ELR (cell line): ENCODE results near the gene RRP1B.
"Not testable (repeated sequence)": the region's sequence is repeated elsewhere in the genome, so short reads cannot be mapped to it uniquely, and the experiment has no call there.

Experiments used
- DNase-seq: peaks from one replicate; pipeline ENCODE4 v3.0.0-alpha.2; 2015; ENCODE audit warnings: low read depth

RRP1B gene

DNA sequence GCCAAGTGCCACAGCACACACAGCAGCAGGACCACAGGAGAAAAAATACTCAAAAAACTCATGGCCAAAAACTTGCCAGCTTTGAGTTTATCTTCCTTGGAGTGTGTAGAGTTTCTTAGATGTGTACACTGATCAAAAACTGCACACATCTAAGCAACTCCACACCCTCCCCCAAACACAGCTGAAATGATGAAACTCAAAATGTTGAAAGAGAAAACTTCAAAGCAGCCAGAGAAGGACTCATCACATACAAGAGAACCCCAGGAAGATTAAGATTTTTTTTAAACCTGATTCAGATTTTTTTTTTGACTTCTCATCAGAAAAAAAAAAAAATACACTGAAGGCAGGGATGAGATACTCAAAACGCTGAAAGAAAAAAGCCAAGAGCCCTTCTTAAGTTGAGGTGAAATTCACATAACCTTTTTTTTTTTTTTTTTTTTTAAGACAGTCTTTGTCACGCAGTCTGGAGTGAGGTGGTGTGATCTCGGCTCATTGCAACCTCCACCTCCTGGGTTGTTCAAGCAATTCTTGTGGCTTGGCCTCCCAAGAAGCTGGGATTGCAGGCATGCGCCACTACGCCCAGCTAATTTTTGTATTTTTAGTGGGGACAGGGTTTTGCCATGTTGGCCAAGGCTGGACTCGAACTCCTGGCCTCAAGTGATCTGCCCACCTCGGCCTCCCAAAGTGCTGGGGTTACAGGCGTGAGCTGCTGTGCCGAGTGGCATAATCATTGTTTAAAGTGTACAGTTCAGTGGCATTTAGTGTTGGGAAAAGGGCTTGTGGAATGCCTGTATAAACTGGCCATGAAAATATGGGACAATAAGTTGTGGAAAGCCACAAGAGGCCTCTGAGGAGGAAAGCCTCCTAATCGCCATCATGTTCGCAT lies 38.6 kb downstream of the RRP1B start:
- no peak for DNase-seq

GRCh38 chr21:43699492-43699777 lies 40.1 kb downstream of the RRP1B start:
- not testable (repeated sequence) for DNase-seq

DNA sequence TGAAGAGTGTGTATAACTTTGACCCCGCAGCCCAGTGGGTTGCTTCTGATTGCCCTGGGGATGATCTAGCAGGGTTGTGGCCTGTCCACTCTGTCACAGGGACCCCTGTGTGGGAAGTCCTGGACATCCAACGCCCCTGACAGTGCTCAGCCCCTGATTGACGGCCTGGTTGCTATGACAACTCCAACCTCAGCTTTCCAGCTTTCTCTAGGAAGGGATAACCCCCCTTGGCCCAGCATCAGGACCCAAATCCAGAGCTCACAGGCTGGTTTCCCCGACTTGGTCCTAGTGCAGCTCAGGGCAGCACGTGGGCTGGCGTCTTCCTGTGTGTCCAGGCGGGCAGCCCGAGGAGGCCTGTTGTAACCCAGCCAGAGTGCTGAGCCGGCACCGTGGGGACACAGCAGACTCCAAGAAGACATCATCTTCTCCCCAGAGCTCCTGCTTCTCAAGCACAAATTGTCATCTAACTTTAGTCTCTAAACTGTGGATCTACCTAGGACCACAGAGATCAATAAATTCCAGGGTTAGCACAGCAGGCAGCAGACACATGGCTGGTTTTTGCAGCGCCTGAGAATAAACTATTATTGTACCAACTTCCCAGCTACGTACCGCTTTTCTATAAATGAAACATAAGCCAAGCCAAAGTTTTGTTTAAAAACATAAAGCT lies 40.7 kb downstream of the RRP1B start:
- DNase-seq, result no peak

GRCh38 chr21:43701936-43702784 lies 42.8 kb downstream of the RRP1B start:
- DNase-seq, result no peak

DNA sequence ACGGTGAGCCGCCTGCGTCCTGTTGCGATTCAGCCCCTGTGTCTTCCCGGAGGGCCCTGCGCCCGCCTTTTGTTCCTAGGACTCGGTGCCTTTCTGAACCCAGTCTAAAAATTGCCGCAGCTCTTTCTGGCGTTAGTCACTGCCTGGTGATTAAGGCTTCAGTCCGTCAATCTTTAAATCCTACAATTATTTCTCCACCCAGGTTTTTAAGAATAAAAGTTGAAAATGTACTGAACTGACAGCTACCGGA lies 43.4 kb downstream of the RRP1B start:
- DNase-seq, result peak; percentile 45

DNA sequence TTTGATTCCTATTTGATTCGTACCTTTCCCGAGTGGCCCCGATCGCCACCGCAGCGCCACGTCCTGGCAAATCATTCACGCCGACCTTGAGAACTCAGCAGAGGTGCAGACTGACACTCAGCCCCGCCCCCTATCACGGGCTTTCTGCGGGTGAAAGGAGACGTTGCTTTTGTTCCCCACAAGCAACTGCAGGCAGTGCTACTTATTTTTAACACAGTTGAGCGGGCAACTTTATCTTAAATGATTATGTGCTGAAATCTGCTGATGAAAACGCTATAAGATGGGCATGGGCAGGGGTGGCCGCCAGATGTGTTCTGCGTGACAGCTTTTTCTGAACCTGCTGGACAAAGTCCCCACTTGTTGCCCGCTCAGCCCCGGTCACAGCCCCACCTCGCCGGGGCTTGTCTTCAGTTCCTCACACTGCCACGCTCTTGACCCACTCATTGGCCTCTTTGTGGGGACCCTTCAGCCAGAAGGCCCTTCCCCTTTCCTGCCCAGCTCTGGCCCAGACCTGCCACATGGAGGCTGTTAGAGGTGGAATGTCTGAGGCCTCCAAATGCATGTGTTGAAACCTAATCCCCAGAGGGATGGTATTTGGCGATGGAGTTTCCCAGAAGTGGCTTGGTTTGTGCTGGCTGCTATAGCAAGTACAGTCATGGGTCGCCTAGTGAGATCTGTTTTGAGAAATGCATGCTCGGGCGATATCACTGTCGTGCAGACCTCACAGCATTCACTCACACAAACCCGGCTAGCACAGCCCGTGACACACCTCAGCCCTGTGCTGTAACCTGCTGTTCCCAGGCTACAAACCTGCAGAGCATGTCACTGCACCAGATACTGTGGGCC lies 43.9 kb downstream of the RRP1B start:
- DNase-seq, result peak; percentile 17

- DNase-seq, result no peak
These were observed 48.1 kb downstream of the RRP1B start for GRCh38 chr21:43707462-43707861.

GRCh38 chr21:43708745-43709381 lies 49.5 kb downstream of the RRP1B start:
- DNase-seq, result no peak

- DNase-seq, result peak; percentile 75
These were observed 53.0 kb downstream of the RRP1B start for GRCh38 chr21:43712268-43712942.

- DNase-seq, result not testable (repeated sequence)
These were observed 53.8 kb downstream of the RRP1B start for GRCh38 chr21:43713123-43713522.

GRCh38 chr21:43716376-43717165 lies 57.2 kb downstream of the RRP1B start:
- DNase-seq, result peak; percentile 39

DNA sequence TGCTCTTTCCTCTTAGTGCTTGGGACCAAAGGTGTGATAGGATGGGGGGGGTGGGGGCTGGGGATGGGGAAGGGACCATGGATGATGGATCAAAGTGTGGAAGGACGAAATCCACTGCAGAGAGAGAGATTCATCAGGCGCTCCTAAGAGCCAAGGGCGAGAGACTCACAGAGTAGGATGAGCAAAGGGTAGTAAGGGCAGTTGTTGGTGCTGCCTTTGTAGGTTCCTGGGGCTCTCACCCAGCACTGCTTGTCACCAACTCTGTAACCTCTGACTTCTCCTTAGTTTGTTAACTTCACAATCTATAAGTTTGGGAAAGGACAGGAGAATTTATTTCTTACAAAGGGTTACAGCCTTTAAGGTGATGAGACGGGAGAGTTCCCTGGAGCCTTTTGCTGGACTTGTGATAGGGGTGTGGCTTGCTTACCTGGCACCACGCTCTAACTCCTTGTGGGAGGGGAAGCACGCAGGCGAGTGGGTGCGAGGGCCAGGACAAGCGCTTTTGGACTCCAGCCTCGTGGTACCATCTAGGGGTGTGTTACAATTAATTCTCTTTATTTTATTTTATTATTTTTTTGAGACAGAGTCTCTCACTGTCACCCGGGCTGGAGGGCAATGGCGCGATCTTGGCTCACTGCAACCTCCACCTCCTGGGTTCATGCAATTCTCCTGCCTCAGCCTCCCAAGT lies 58.0 kb downstream of the RRP1B start:
- no peak for DNase-seq

- no peak for DNase-seq
These were observed 58.9 kb downstream of the RRP1B start for GRCh38 chr21:43717967-43718871.

DNA sequence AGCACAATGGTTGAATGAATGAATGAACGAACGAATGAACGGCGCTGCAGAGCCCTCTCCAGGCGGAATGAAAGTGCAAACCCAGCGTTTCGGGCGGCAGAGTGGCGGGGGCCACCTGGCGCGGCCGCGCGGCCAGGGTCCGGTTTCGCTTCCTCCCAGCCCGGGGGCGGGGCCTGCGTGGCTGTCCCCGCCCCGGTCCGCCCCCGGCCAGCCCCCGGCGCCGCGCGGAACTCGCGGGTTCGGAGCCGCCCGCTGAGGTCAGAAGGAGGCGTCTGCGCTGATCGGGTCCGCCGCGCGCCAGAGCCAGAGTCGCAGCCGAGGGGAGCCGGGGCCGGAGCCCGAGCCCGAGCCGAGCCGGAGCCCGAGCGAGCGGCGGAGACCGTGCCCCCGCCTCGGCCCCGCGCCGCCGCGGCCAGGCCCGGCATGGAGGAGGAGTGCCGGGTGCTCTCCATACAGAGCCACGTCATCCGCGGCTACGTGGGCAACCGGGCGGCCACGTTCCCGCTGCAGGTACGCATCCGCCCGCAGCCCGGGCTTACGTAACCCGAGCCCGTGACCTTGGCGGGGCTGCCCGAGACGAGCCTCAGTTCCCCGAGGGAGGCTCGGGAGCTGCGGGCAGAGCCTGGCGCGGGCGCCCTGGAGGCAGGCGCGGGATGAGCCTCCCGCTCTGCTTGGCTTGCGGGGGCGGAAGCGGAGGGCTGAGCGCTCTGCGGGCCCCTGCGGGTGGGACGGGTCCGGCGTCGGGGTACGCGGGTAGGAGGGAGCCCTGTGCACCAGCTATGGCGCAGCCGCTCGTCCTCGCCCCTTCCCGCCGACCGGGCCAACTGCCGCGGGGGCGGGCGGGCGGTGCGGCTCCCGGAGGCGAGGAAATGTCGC lies 59.8 kb downstream of the RRP1B start, which contains the start of gene PDXK:
Gene PDXK (plus strand): TSS at position 258 of the 876 bp plus-strand sequence. CDS start 166 bp downstream, at position 424.
- peak; percentile 85 for DNase-seq

DNA sequence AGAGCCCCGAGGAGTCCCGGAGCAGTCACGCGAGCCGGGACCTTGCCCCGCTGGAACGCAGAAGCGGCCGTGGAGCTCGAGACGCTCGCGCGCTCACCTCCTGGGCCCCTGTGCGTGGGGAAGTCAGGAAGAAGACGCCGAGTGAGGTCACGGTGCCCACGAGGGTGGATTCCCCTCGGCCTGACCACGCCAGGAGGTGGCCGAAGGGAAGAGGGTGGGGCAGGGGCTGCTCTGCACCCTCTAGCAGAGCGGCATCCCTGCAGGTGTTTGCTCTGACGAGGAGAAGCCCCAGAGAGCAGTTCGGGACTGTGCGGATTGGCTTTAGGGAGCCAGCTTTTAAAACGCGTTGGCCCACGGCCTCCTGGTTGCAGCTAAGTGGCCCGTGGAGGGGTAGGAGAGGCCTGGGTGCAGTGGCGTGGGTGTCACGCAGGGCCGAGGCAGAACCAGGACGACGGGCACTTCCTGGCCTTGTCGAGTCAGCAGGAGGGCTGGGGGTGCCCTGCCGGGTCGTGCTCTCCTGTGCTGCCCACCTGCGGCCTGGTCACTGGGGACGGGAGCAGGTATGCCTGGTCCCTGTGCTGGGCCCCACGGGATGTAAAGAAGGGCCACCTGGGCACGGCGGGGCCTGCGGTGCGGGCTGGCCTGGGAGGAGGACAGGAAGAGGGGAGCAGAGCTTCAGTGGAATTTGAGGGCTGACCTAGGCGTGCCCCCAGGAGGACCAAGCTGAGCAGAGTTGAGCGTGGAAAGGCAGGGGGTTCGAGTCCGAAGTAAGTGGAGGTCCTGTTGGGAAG lies 60.6 kb downstream of the RRP1B start:
- peak; percentile 19 for DNase-seq

- DNase-seq, result no peak
These were observed 61.3 kb downstream of the RRP1B start for GRCh38 chr21:43720539-43721166.
